Daoy (cell line): Measurements from ENCODE around the gene AHCY. TPM values are rescaled to one million over a fixed set of nuclear protein-coding genes. Genes with fewer than 3 reads are reported as not detected.
"Not testable (repeated sequence)": the region's sequence is repeated elsewhere in the genome, so short reads cannot be mapped to it uniquely, and the experiment has no call there.

Experiments used
- DNase-seq: peaks from one replicate; pipeline ENCODE4 v3.0.0-alpha.2; 2015; ENCODE audit warnings: low read depth
- total RNA-seq: library from RNA; depleted of rRNA; stranded (reverse); fragments of >200 nt; shearing (Covaris generic); gene quantifications from 2 replicates; pipeline ENCODE4 v1.2.3, GENCODE V29; 2014

Gene AHCY
- total RNA-seq, 1 experiment from 2014 or later: 86.6 TPM

GRCh38 chr20:34298294-34298784 is 4.8 kb downstream of the AHCY start:
- not testable (repeated sequence) for DNase-seq

- DNase-seq: no peak
These were observed 6.7 kb downstream of the AHCY start for GRCh38 chr20:34296468-34296867.

GRCh38 chr20:34295284-34295683 is 7.9 kb downstream of the AHCY start:
- no peak for DNase-seq

- no peak for DNase-seq
These were observed 8.6 kb downstream of the AHCY start for GRCh38 chr20:34294563-34294962.

- DNase-seq: no peak
These were observed 9.6 kb downstream of the AHCY start for GRCh38 chr20:34293589-34293988.

- no peak for DNase-seq
These were observed 10.0 kb downstream of the AHCY start for GRCh38 chr20:34293119-34293518.

GRCh38 chr20:34292496-34292895 is 10.7 kb downstream of the AHCY start:
- no peak for DNase-seq

GRCh38 chr20:34290471-34290870 is 12.7 kb downstream of the AHCY start:
- no peak for DNase-seq

- DNase-seq: not testable (repeated sequence)
These were observed 15.7 kb downstream of the AHCY start for GRCh38 chr20:34287500-34287899.

GRCh38 chr20:34285450-34285849 is 17.7 kb downstream of the AHCY start:
- no peak for DNase-seq

- DNase-seq: no peak
These were observed 19.3 kb downstream of the AHCY start for GRCh38 chr20:34283844-34284243.

- DNase-seq: no peak
These were observed 21.1 kb downstream of the AHCY start for GRCh38 chr20:34282041-34282440.

GRCh38 chr20:34281177-34281576 is 22.0 kb downstream of the AHCY start:
- no peak for DNase-seq

GRCh38 chr20:34274694-34275093 is 28.5 kb downstream of the AHCY start:
- no peak for DNase-seq

- DNase-seq: peak; percentile 80
These were observed 31.2 kb downstream of the AHCY start for GRCh38 chr20:34271956-34272355.

GRCh38 chr20:34269996-34270627 is 33.0 kb downstream of the AHCY start:
- DNase-seq: no peak

- DNase-seq: no peak
These were observed 34.1 kb downstream of the AHCY start for GRCh38 chr20:34268851-34269636.

- no peak for DNase-seq
These were observed 35.0 kb downstream of the AHCY start for GRCh38 chr20:34268145-34268544.

- DNase-seq: no peak
These were observed 39.0 kb downstream of the AHCY start for GRCh38 chr20:34264141-34264540.

GRCh38 chr20:34263468-34263867 is 39.7 kb downstream of the AHCY start:
- not testable (repeated sequence) for DNase-seq

GRCh38 chr20:34262488-34263288 is 40.5 kb downstream of the AHCY start:
- DNase-seq: peak; percentile 21

- no peak for DNase-seq
These were observed 42.8 kb downstream of the AHCY start for GRCh38 chr20:34260208-34260942.
